Retina (tissue), 1 donor: ENCODE data around the gene PIGR.

ENCODE experiments used
- DNase-seq: peaks from one replicate; pipeline ENCODE4 v3.0.0-alpha.2; 2016

Gene PIGR

GRCh38 chr1:206907304-206907991 lies 38.8 kb downstream of the PIGR start:
- no peak for DNase-seq

GRCh38 chr1:206905295-206906164 lies 40.7 kb downstream of the PIGR start:
- DNase-seq = no peak

GRCh38 chr1:206904423-206905142 lies 41.7 kb downstream of the PIGR start:
- no peak for DNase-seq

- DNase-seq = no peak
These were observed 42.6 kb downstream of the PIGR start for GRCh38 chr1:206903687-206904086.

GRCh38 chr1:206902702-206903101 lies 43.6 kb downstream of the PIGR start:
- no peak for DNase-seq

- DNase-seq = no peak
These were observed 44.3 kb downstream of the PIGR start for GRCh38 chr1:206901944-206902343.

GRCh38 chr1:206900149-206900548 lies 46.1 kb downstream of the PIGR start:
- DNase-seq = no peak

- DNase-seq = no peak
These were observed 46.5 kb downstream of the PIGR start for GRCh38 chr1:206899717-206900116.

- no peak for DNase-seq
These were observed 47.3 kb downstream of the PIGR start for GRCh38 chr1:206898915-206899431.

GRCh38 chr1:206898089-206898914 lies 48.0 kb downstream of the PIGR start:
- no peak for DNase-seq

- no peak for DNase-seq
These were observed 49.1 kb downstream of the PIGR start, which contains the start of gene IL24 for GRCh38 chr1:206897175-206897574. TSS of gene IL24 (plus strand) at chr1:206897443. CDS start at chr1:206897833, 390 bp downstream.

- DNase-seq = no peak
These were observed 50.0 kb downstream of the PIGR start for GRCh38 chr1:206896261-206896660.

GRCh38 chr1:206895837-206896242 lies 50.4 kb downstream of the PIGR start:
- DNase-seq = no peak

GRCh38 chr1:206895325-206895724 lies 50.9 kb downstream of the PIGR start:
- no peak for DNase-seq

GRCh38 chr1:206893380-206893779 lies 52.9 kb downstream of the PIGR start:
- DNase-seq = no peak

GRCh38 chr1:206892351-206892984 lies 53.8 kb downstream of the PIGR start:
- DNase-seq = no peak

- no peak for DNase-seq
These were observed 54.9 kb downstream of the PIGR start for GRCh38 chr1:206891412-206891811.

- DNase-seq = no peak
These were observed 55.9 kb downstream of the PIGR start for GRCh38 chr1:206890125-206891060.

GRCh38 chr1:206887701-206888100 lies 58.6 kb downstream of the PIGR start:
- no peak for DNase-seq

GRCh38 chr1:206886831-206887230 lies 59.4 kb downstream of the PIGR start:
- no peak for DNase-seq
